Measurements from ENCODE around the gene GGT5.
A peak's percentile ranks its signal among the peaks of the same experiment; 100 is the strongest.
"Not testable (repeated sequence)": the region's sequence is repeated elsewhere in the genome, so short reads cannot be mapped to it uniquely, and the experiment has no call there.

GGT5 gene

DNA sequence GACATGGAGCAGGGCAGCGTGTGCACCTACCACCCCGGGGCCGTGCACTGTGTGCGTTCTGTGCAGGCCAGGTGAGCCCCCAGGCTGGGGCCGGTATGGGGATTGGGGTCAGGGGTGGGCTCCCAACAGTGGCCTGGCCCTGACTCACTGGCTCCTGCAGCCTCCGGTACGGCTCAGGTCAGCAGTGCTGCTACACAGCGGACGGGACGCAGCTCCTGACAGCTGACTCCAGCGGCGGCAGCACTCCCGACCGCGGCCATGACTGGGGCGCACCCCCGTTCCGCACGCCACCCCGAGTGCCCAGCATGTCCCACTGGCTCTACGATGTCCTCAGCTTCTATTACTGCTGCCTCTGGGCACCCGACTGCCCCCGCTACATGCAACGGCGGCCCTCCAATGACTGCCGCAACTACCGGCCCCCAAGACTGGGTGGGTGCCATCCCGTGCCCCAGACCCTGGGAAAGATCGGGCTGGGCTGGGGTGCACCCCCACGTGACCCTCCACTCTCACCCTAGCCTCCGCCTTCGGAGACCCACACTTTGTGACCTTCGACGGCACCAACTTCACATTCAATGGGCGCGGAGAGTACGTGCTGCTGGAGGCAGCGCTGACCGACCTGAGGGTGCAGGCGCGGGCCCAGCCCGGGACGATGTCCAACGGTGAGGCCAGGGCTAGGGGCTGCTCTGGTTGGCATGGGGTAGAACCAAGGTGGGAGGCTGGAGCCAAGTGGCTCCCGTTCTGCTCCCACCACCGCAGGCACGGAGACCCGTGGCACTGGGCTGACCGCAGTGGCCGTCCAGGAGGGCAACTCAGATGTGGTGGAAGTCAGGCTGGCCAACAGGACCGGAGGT lies 59.2 kb downstream of the GGT5 start:
- no peak for DNase-seq (ENCODE audit: low read depth in 2 of 2, low spot score in 1 of 2)

- DNase-seq (ENCODE audit: low read depth in 2 of 2, low spot score in 1 of 2) = no peak
These were observed 59.8 kb downstream of the GGT5 start for GRCh38 chr22:24185001-24185500.

DNA sequence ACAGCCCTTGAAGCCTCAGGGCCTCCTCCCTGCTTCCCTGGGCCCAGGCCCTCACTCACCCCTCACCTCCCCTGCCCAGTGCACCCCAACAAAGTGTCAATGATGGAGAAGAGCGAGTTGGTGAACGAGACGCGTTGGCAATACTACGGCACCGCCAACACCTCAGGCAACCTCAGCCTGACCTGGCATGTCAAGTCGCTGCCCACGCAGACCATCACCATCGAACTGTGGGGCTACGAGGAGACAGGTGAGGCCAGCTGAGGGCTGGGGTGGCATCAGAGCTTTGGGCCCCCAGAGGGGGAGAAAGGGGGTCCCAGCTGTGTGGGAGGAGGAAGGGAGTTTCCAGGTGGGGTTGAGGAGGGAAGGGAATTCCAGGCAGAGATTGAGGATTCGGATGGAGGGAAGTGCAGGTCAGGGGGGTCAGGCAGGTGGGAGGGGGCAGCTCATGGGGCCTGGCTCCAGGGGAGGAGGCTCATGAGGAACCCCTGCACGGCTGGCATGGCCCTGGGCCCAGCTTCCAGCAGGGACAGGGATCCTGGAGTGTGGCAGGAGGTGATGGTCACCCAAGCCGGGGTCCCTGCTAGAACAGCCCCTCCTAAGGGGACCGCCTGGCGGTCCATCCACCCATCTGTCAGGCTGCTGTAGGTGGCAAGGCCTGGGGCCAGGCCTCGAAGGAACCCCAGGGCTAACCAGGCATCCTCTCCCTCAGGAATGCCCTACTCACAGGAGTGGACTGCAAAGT lies 60.7 kb downstream of the GGT5 start:
- no peak for DNase-seq (ENCODE audit: low read depth in 2 of 2, low spot score in 1 of 2)

DNA sequence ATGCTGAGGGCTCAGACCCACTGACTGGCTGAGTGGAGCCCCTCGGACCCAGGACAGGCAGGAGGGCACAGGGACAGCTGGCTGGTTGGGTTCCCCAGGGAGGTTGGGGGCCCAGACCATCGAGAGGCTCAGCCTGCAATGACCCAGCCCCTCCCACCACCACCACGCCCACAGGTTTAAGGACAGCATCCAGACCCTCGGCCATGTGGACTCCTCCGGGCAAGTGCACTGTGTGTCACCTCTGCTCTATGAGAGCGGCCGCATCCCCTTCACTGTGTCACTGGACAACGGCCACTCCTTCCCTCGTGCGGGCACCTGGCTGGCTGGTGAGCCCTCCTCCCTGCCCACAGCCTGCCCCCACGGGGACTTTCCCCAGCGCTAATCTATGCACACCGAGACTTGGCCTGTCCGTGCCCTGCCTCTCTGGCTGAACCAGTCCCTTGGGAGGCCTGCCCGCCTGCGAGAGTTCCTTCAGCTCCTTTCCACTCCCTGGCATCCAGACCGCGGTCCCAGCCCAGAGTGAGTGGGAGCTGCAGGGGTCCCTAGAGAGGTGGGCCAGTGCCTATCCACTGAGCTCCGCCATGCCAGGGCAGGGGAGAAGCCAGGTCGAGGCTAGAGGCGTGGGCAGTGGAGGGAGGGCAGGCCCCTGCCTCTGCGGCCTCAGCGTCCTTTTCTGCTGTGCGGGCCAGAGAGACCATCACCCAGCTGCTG lies 61.4 kb downstream of the GGT5 start:
- no peak for DNase-seq (ENCODE audit: low read depth in 2 of 2, low spot score in 1 of 2)

DNA sequence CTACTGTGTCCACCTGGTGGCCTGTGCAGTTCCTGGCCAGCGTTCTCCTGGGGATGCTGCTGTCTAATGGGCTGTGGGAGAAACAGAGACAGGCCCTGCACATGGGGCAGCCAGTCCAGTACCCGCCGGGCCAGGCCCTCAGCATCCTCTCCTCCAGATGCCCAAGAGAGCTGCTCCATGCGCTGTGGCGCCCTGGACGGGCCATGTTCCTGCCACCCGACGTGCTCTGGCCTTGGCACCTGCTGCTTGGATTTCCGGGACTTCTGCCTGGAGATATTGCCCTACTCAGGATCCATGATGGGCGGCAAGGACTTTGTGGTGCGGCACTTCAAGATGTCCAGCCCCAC lies 62.0 kb downstream of the GGT5 start:
- DNase-seq (ENCODE audit: low read depth in 2 of 2, low spot score in 1 of 2) = not testable (repeated sequence)

GRCh38 chr22:24181996-24182899 lies 62.6 kb downstream of the GGT5 start:
- no peak for DNase-seq (ENCODE audit: low read depth in 2 of 2, low spot score in 1 of 2)

DNA sequence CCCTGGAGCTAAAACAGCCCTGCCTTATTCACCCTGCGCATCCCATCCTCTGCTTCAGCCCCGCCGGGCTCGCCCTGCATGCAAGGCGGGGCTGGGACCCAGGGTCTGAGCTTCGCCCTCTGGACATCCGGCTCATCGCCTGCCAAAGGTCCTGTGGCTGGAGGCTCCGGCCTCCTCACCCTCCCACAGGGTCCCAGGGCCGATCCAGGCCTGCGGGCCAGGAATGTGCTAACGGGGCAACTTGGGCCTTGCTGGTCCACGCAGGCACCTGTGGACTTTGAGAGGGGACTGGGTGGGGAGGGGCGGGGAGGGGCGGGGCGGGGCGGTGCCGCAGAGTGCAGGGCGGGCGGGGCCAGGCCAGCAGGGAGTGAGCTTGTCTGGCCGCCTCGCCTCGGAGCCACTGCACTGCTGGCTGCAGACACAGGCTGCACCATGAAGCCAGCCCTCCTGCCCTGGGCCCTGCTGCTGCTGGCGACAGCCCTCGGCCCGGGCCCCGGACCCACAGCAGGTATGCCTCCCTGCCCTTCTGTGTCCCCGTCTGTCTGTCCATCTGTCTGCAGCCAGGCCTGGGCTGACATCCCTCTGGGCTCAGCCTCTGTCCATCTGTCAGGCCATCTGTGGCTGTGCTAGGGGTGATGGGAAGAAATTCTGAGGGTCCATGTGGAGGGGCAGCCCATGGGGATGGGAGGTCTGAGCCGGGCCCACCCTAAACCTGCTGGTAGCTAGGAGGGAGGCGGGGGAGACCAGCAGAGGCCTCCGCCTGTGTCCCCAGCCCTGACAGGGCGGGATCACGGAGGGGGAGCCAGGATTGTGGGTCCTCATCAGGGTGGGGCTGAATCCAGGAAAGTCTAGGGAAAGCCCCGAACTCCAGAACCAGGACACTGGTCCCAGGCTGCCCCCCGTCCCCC lies 63.5 kb downstream of the GGT5 start, which contains the start of gene SUSD2:
Gene SUSD2 (plus strand): TSS at position 400 of the 908 bp plus-strand sequence. CDS start 33 bp downstream, at position 433.
- no peak for DNase-seq (ENCODE audit: low read depth in 2 of 2, low spot score in 1 of 2)

DNA sequence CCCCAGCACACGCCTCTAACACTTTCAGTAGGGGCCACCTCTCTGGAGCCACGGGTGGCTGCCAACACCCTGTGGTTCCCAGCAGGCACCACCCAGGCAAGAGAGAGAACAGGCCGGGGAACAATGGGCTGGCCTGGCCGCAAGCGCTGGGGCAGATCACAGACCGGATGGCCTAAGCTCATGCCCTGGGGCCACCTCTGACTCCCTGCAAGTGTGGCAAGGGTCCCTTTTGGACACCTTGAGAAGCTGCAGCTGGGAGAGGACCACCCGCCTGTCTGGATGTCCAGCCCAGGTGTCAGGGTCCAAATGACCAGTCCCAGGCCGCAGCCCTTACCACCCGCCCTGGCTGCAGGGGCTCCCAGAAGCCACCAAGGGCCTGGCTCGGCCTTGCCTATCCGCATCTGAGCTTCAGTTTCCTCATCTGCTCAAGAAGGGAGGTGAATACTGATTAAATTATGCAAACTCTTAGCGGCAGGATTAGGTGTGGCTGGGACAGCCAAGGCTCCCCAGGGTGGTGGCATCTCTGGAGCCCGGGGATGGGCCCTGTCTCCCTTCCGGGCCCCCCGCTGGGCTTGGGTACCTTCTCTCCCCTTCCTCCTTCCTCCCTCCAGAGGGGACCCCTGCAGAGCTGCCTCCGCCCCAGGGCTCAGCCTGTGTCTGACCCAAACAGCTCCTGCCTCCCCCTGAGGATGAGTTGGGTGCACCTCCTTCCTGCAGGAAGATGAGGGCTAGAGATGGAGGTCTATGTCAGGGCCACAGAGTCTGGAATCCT lies 64.4 kb downstream of the GGT5 start:
- DNase-seq (ENCODE audit: low read depth in 2 of 2, low spot score in 1 of 2) = no peak

DNA sequence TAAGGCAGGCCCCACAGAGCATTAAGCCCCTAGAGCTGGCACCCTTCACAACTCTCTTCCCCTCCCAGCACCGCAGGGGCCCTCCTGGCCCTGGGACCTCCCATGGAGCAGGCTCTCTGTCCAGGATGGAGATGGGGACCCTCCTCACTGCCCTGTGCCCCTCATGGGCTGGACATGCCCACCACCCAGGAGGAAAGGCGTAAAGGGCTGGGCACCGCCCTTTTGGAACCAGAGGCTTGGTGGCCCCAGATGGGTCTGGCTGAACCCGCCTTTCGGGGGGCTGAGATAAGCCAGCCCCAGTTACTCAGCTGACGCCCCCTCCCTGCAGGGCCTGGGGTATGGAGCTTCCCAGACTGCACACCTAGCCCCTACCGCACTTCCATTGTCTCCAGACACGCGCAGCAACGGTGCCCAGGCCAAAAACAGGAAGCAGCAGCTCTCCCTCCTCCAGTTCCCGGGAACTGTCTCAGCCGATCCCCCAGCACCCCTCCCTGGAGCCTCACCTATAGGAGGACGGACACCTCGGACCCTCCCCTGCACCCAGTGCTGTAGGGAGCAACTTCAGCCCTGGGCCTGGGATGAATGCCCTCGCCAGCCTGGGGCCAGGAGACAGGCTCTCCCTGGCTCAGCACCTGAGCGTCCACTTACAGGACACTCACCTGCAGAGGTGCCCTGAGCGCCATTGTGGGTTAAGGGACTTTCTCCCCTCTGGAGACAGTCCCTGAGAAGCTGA lies 65.2 kb downstream of the GGT5 start:
- DNase-seq (ENCODE audit: low read depth in 2 of 2, low spot score in 1 of 2) = no peak

- no peak for DNase-seq (ENCODE audit: low read depth in 2 of 2, low spot score in 1 of 2)
These were observed 66.1 kb downstream of the GGT5 start for GRCh38 chr22:24178502-24179440.

DNA sequence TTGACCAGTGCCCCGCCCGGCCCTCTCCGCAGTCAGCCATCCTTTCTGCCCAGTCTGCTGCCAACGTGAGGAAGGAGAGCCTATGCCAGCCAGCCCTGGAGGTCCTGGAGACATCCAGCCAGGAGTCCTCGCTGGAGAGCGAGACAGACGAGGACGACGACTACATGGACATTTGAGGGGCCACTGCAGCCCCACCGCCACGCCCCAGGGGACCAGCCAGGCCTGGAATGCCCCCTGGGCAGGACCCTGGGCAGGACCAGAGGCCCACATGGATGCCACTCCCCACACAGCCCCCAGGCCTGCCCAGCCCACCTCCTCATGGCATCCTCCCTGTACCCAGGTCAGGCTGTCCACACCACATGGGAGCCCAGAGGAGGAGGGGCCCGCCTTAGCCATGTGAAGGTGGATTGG lies 66.9 kb downstream of the GGT5 start:
- no peak for DNase-seq (ENCODE audit: low read depth in 2 of 2, low spot score in 1 of 2)

DNA sequence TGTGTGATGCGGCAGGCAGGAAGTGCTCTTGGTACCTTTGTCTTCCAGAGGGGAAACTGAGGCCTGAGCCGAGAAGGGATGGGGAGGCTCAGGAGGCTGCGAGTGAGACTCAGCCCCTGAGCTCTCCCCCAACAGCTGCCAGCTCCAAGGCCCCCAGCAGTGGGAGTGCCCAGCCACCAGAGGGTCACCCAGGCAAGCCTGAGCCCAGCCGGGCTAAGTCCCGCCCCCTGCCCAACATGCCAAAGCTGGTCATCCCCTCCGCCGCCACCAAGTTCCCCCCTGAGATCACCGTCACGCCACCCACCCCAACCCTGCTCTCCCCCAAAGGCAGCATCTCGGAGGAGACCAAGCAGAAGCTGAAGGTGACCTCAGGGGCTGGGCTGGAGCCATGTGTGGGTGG lies 67.4 kb downstream of the GGT5 start:
- no peak for DNase-seq (ENCODE audit: low read depth in 2 of 2, low spot score in 1 of 2)

GRCh38 chr22:24177045-24177444 lies 67.8 kb downstream of the GGT5 start:
- DNase-seq (ENCODE audit: low read depth in 2 of 2, low spot score in 1 of 2) = no peak

DNA sequence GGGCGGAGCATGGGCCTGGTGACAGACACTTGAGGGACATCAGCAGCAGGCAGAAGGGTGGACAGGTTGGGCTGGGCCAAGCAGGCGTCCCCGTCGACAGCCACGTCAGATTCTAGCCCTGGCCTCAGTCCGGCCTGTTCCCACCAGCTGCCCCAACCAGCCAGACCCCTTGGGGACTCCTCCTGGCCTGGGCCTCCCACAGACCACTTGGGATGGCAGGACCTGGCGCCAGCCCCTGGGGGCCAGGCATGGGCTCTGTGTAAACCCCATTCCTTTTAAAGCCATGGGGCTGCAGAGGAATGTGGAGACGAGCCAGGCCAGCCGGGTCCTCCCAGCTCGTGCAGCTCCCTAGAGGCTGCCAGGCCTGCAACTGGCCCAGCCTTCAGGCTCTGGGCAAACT lies 68.3 kb downstream of the GGT5 start:
- no peak for DNase-seq (ENCODE audit: low read depth in 2 of 2, low spot score in 1 of 2)

GRCh38 chr22:24176040-24176439 lies 68.8 kb downstream of the GGT5 start:
- DNase-seq (ENCODE audit: low read depth in 2 of 2, low spot score in 1 of 2) = no peak

- peak in 1 of 2 donors; percentile 57 for DNase-seq (ENCODE audit: low read depth in 2 of 2, low spot score in 1 of 2)
These were observed 69.6 kb downstream of the GGT5 start for GRCh38 chr22:24175160-24175808.
